ENCODE measurements around the gene PVALEF. TPM values are rescaled to one million over a fixed set of nuclear protein-coding genes. Genes with fewer than 3 reads are reported as not detected.

The PVALEF gene
- polyA plus RNA-seq, 1 of the 3 experiments (the other 2 are of a cell fraction): not detected

GRCh38 chr17:81209141-81209540, 43.8 kb downstream of the PVALEF start:
- Histone ChIP-seq H3K9ac (no peak overlapping the region), H2AFZ (ENCODE audit: low read depth) (no peak overlapping the region), H3K79me2 (ENCODE audit: insufficient read depth) (0 out of 2 replicates have a peak, but pooled peaks cover 7% of the 10 kb centered on the region), H3K9me2 (no peaks in the 10 kb centered on the region), H4K20me1 (ENCODE audit: insufficient read depth) (no peaks in the 10 kb centered on the region), H3K4me2 (no peak overlapping the region), H3K9me3 (no peaks in the 10 kb centered on the region), H3K36me3 (replicated peaks in 1 of 2; ENCODE audit: control insufficient read depth in 1 of 2, insufficient read depth in 2 of 2, low read length in 1 of 2) (no peaks in the 10 kb centered on the region), H3K4me3 (ENCODE audit: low read depth in 2 of 2, low read length in 1 of 2) (no peak overlapping the region), H3K4me1 (ENCODE audit: control insufficient read depth in 1 of 2, insufficient read depth in 2 of 2, low read depth in 1 of 2, low read length in 1 of 2) (no peaks in the 10 kb centered on the region), H3K27me3 (ENCODE audit: insufficient read depth) (no peaks in the 10 kb centered on the region), H3K27ac (ENCODE audit: low read depth in 2 of 2, low read length in 1 of 2) (no peak overlapping the region), H3F3A (replicated peaks; ENCODE audit: insufficient read depth) (no peaks in the 10 kb centered on the region)
- TF ChIP-seq TAF1 (IDR thresholded peaks at IDR 0.05; ENCODE audit: borderline replicate concordance, low read depth, low read length) (no peak), NFIC (IDR thresholded peaks at IDR 0.05; ENCODE audit: borderline replicate concordance) (no peak), FOXJ3 (CRISPR knock-in tag; IDR thresholded peaks at IDR 0.05) (no peak), SIN3A (IDR thresholded peaks at IDR 0.05; ENCODE audit: borderline replicate concordance, low read depth, low read length) (no peak), EZH2phosphoT487 (IDR thresholded peaks at IDR 0.05; ENCODE audit: borderline replicate concordance, low read depth) (no peak), FOXM1 (IDR thresholded peaks at IDR 0.05; ENCODE audit: low read depth) (no peak), RXRA (IDR thresholded peaks at IDR 0.05; ENCODE audit: borderline replicate concordance, low read depth) (no peak), RFX5 (IDR thresholded peaks at IDR 0.05; ENCODE audit: low read length) (no peak), PBX3 (IDR thresholded peaks at IDR 0.05) (no peak), USF1 (IDR thresholded peaks at IDR 0.05; ENCODE audit: borderline replicate concordance, low read depth) (no peak), RAD21 (IDR thresholded peaks at IDR 0.05; ENCODE audit: low read length) (no peak), CHD2 (IDR thresholded peaks at IDR 0.05; ENCODE audit: low read length, partially characterized antibody) (no peak), GABPA (IDR thresholded peaks at IDR 0.05; ENCODE audit: low read depth) (no peak), RCOR1 (IDR thresholded peaks at IDR 0.05; ENCODE audit: low read length) (no peak), FOSL2 (IDR thresholded peaks at IDR 0.05; ENCODE audit: borderline replicate concordance, low read depth) (no peak), REST (IDR thresholded peaks at IDR 0.05; ENCODE audit: low read depth, low read length) (no peak), USF2 (IDR thresholded peaks at IDR 0.05; ENCODE audit: borderline replicate concordance, low read depth, low read length) (no peak), IRF3 (IDR thresholded peaks at IDR 0.05; ENCODE audit: low read depth, low read length) (no peak)
- ChIA-PET CTCF (interaction anchor here (1.0 to 14.7 kb wide), 3 partner anchors 9 to 186 kb away, joined by 3 to 147 read pairs (median 4); no protein-coding TSS in a partner anchor), POLR2A (no interaction called here)
- WGBS (ENCODE audit: low lambda C conversion rate): 97% methylated on average over 15 of the region's 16 CpGs
- no peak for DNase-seq
